ENCODE measurements around the gene IKBKG. TPM values are rescaled to one million over a fixed set of nuclear protein-coding genes. Genes with fewer than 3 reads are reported as not detected.
"Not testable (repeated sequence)": the region's sequence is repeated elsewhere in the genome, so short reads cannot be mapped to it uniquely, and the experiment has no call there.

The IKBKG gene
- total RNA-seq, 1 donor: 18.5 TPM

- Histone ChIP-seq H3K27me3 (ENCODE audit: insufficient read depth, low read length) (no peaks in the 10 kb centered on the region), H3K4me1 (ENCODE audit: insufficient read depth, low read length) (peaks cover 37% of the 10 kb centered on the region), H3K4me2 (ENCODE audit: insufficient read depth, low read length) (peak overlapping the region; percentile 84), H3K9me3 (ENCODE audit: low read depth, low read length) (no peaks in the 10 kb centered on the region), H3K36me3 (ENCODE audit: insufficient read depth, low read length) (peaks cover 4% of the 10 kb centered on the region), H3K79me2 (ENCODE audit: insufficient read depth, low read length) (peaks cover 50% of the 10 kb centered on the region), H2AFZ (ENCODE audit: low read length) (no peak overlapping the region), H3K27ac (ENCODE audit: low read depth, low read length) (no peak overlapping the region), H3K4me3 (ENCODE audit: insufficient read depth, low read length) (peak overlapping the region; percentile 81), H4K20me1 (ENCODE audit: insufficient read depth, low read length) (peaks cover 7% of the 10 kb centered on the region)
- TF ChIP-seq, protein P1, sequence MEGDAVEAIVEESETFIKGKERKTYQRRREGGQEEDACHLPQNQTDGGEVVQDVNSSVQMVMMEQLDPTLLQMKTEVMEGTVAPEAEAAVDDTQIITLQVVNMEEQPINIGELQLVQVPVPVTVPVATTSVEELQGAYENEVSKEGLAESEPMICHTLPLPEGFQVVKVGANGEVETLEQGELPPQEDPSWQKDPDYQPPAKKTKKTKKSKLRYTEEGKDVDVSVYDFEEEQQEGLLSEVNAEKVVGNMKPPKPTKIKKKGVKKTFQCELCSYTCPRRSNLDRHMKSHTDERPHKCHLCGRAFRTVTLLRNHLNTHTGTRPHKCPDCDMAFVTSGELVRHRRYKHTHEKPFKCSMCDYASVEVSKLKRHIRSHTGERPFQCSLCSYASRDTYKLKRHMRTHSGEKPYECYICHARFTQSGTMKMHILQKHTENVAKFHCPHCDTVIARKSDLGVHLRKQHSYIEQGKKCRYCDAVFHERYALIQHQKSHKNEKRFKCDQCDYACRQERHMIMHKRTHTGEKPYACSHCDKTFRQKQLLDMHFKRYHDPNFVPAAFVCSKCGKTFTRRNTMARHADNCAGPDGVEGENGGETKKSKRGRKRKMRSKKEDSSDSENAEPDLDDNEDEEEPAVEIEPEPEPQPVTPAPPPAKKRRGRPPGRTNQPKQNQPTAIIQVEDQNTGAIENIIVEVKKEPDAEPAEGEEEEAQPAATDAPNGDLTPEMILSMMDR (IDR thresholded peaks at IDR 0.05; ENCODE audit: extremely low read depth, low read depth, low read length): no peak
- DNase-seq (ENCODE audit: insufficient read length, low spot score, missing footprints): peak; percentile 50
These were observed 1.6 kb upstream of the IKBKG start for GRCh38 chrX:154545673-154546274.

DNA sequence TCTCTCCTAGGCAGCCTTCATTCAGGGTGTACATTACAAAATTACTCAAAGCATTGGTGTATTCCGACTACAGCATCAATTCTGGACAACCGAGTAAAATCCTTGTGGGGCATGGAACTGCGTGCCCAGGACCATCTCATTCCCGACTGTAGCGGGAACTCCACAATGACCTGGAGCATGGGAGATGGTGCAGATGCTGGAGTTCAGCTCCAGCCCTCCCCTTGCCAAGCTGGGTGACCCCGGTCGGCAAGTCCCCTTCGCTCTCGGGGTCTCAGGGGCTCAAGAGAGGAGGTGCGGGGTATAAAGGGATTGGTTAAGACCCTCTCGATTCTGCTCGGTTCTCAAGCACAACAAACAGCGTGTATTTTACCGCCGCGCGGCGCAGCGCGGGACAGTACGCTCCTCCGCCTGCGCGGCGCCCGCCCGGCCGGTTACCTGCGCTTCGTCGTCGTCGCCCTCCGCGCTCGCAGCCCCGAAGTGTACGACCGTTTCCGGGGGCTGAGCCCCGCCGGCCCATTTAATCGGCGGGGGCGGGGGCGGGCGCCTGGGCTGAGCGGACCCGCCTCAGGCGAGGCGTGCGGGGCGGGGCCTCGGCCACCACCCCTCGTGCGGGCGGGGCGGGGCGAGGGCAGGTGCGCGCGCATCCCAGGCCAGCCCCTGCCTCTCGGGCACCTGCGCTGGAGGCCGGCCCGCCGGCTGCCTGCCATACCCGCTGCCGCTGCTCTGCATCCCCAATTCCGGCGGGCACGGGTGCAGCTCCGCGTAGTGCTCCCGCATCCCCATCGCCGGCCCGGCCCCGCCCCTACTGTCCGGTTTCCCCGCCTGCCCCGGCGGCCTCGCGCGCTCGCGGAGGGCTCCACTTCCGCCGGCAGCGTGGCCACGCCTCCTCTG lies 821 bp upstream of the IKBKG start, which contains the start of gene G6PD:
TSS of gene G6PD (minus strand) at position 493 of the 891 bp plus-strand sequence. CDS start 691 bp downstream, outside the sequence.
- peak within 1 kb of the TSS; percentile 90 for H3K27ac ChIP-seq (ENCODE audit: low read depth, low read length)
- peaks cover 55% of the 10 kb centered on the region for H3K79me2 ChIP-seq (ENCODE audit: insufficient read depth, low read length)
- peak within 1 kb of the TSS; percentile 84 for H3K4me2 ChIP-seq (ENCODE audit: insufficient read depth, low read length)
- H4K20me1 ChIP-seq (ENCODE audit: insufficient read depth, low read length): peaks cover 11% of the 10 kb centered on the region
- peaks cover 4% of the 10 kb centered on the region for H3K36me3 ChIP-seq (ENCODE audit: insufficient read depth, low read length)
- peak; percentile 97 for DNase-seq (ENCODE audit: insufficient read length, low spot score, missing footprints)
- no peaks in the 10 kb centered on the region for H3K27me3 ChIP-seq (ENCODE audit: insufficient read depth, low read length)
- H3K4me1 ChIP-seq (ENCODE audit: insufficient read depth, low read length): peaks cover 29% of the 10 kb centered on the region
- TF ChIP-seq, protein P1 (IDR thresholded peaks at IDR 0.05; ENCODE audit: extremely low read depth, low read depth, low read length): no peak
- peak within 1 kb of the TSS; percentile 81 for H3K4me3 ChIP-seq (ENCODE audit: insufficient read depth, low read length)
- no peaks in the 10 kb centered on the region for H3K9me3 ChIP-seq (ENCODE audit: low read depth, low read length)
- peak within 1 kb of the TSS; percentile 85 for H2AFZ ChIP-seq (ENCODE audit: low read length)

- TF ChIP-seq, protein P1 (IDR thresholded peaks at IDR 0.05; ENCODE audit: extremely low read depth, low read depth, low read length): no peak
- peak overlapping the region; percentile 85 for H2AFZ ChIP-seq (ENCODE audit: low read length)
- H3K27me3 ChIP-seq (ENCODE audit: insufficient read depth, low read length): no peaks in the 10 kb centered on the region
- no peaks in the 10 kb centered on the region for H3K9me3 ChIP-seq (ENCODE audit: low read depth, low read length)
- H3K4me1 ChIP-seq (ENCODE audit: insufficient read depth, low read length): peaks cover 17% of the 10 kb centered on the region
- H3K27ac ChIP-seq (ENCODE audit: low read depth, low read length): peak overlapping the region; percentile 90
- H3K36me3 ChIP-seq (ENCODE audit: insufficient read depth, low read length): no peaks in the 10 kb centered on the region
- H4K20me1 ChIP-seq (ENCODE audit: insufficient read depth, low read length): peaks cover 18% of the 10 kb centered on the region
- H3K4me3 ChIP-seq (ENCODE audit: insufficient read depth, low read length): peak overlapping the region; percentile 81
- peak overlapping the region; percentile 83 for H3K4me2 ChIP-seq (ENCODE audit: insufficient read depth, low read length)
- DNase-seq (ENCODE audit: insufficient read length, low spot score, missing footprints): no peak
- H3K79me2 ChIP-seq (ENCODE audit: insufficient read depth, low read length): peaks cover 61% of the 10 kb centered on the region
These were observed 552 bp downstream of the IKBKG start for GRCh38 chrX:154548028-154548316.

DNA sequence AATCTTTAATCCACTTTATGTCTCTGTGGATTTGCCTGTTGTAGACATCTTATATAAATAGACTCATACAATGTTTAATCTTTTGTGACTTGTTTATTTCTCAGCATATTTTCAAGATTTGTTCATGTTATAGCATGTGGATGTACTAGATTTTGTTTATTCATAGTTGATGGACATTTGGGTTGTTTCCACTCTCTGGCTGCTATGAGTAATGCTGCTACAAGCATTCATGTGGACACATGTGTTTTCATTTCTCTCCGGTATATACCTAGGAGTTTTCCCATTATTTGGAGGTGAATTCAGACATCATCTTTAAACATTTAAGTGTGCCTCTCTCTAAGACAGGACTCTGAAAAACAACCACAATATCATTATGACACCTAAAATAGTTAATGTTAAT lies 2.3 kb downstream of the IKBKG start:
- peaks cover 71% of the 10 kb centered on the region for H3K79me2 ChIP-seq (ENCODE audit: insufficient read depth, low read length)
- no peak overlapping the region for H3K4me2 ChIP-seq (ENCODE audit: insufficient read depth, low read length)
- TF ChIP-seq, protein P1 (IDR thresholded peaks at IDR 0.05; ENCODE audit: extremely low read depth, low read depth, low read length): no peak
- peaks cover 22% of the 10 kb centered on the region for H4K20me1 ChIP-seq (ENCODE audit: insufficient read depth, low read length)
- H3K27me3 ChIP-seq (ENCODE audit: insufficient read depth, low read length): no peaks in the 10 kb centered on the region
- peak; percentile 85 for DNase-seq (ENCODE audit: insufficient read length, low spot score, missing footprints)
- peaks cover 12% of the 10 kb centered on the region for H3K4me1 ChIP-seq (ENCODE audit: insufficient read depth, low read length)
- no peaks in the 10 kb centered on the region for H3K36me3 ChIP-seq (ENCODE audit: insufficient read depth, low read length)
- no peak overlapping the region for H2AFZ ChIP-seq (ENCODE audit: low read length)
- H3K27ac ChIP-seq (ENCODE audit: low read depth, low read length): no peak overlapping the region
- H3K9me3 ChIP-seq (ENCODE audit: low read depth, low read length): no peaks in the 10 kb centered on the region
- H3K4me3 ChIP-seq (ENCODE audit: insufficient read depth, low read length): no peak overlapping the region

- H3K79me2 ChIP-seq (ENCODE audit: insufficient read depth, low read length): peaks cover 59% of the 10 kb centered on the region
- not testable (repeated sequence) for H3K4me2 ChIP-seq (ENCODE audit: insufficient read depth, low read length)
These were observed 4.8 kb downstream of the IKBKG start for GRCh38 chrX:154552112-154552806.

More at GRCh38 chrX:154552112-154552806, 4.8 kb downstream of the IKBKG start:
- peaks cover 22% of the 10 kb centered on the region for H4K20me1 ChIP-seq (ENCODE audit: insufficient read depth, low read length)
- not testable (repeated sequence) for H2AFZ ChIP-seq (ENCODE audit: low read length); H3K4me3 ChIP-seq (ENCODE audit: insufficient read depth, low read length); H3K27me3 ChIP-seq (ENCODE audit: insufficient read depth, low read length); H3K9me3 ChIP-seq (ENCODE audit: low read depth, low read length); H3K27ac ChIP-seq (ENCODE audit: low read depth, low read length); H3K36me3 ChIP-seq (ENCODE audit: insufficient read depth, low read length); H3K4me1 ChIP-seq (ENCODE audit: insufficient read depth, low read length)
- DNase-seq (ENCODE audit: insufficient read length, low spot score, missing footprints): peak; percentile 60

All from osteoblast (primary cell).